H9 (cell line): ENCODE measurements around the gene GRID2. TPM values are rescaled to one million over a fixed set of nuclear protein-coding genes. Genes with fewer than 3 reads are reported as not detected.

Experiments used
- DNase-seq: peaks from one replicate; pipeline ENCODE4 v3.0.0-alpha.2; 2017
- H2AFZ ChIP-seq: one replicate; pipeline ENCODE4 v1.6.1; 2013; ENCODE audit warnings: mild to moderate bottlenecking, low read length, control low read depth, moderate library complexity
- H2AK5ac ChIP-seq: 2 replicates; pipeline ENCODE4 v1.6.1; 2013; ENCODE audit warnings: low read length, control low read depth, mixed read lengths; ENCODE audit not compliant: insufficient read length
- H2BK120ac ChIP-seq: one replicate; pipeline ENCODE4 v1.6.1; 2013; ENCODE audit warnings: low read depth, mild to moderate bottlenecking, low read length, control low read depth, inconsistent platforms; ENCODE audit not compliant: poor library complexity, severe bottlenecking
- H2BK12ac ChIP-seq: 2 replicates; pipeline ENCODE4 v1.6.1; 2013; ENCODE audit warnings: low read length, control low read depth, mixed read lengths, low read depth; ENCODE audit not compliant: insufficient read length
- H2BK15ac ChIP-seq: 2 replicates; pipeline ENCODE4 v1.6.1; 2013; ENCODE audit warnings: low read depth, low read length, control low read depth
- H2BK20ac ChIP-seq: one replicate; pipeline ENCODE4 v1.6.1; 2013; ENCODE audit warnings: low read depth, mild to moderate bottlenecking, low read length, control low read depth, inconsistent platforms; ENCODE audit not compliant: poor library complexity, severe bottlenecking
- H2BK5ac ChIP-seq: 2 replicates; pipeline ENCODE4 v1.6.1; 2013; ENCODE audit warnings: low read length, control low read depth, mixed read lengths; ENCODE audit not compliant: insufficient read length
- H3K14ac ChIP-seq: 2 replicates; pipeline ENCODE4 v1.6.1; 2013; ENCODE audit warnings: low read length, control low read depth; ENCODE audit not compliant: insufficient read depth
- H3K18ac ChIP-seq: 2 replicates; pipeline ENCODE4 v1.6.1; 2013; ENCODE audit warnings: low read depth, mild to moderate bottlenecking, mixed read lengths, low read length, control low read depth; ENCODE audit not compliant: insufficient read length
- H3K23ac ChIP-seq: 2 replicates; pipeline ENCODE4 v1.6.1; 2013; ENCODE audit warnings: low read length, control low read depth, mixed read lengths, low read depth; ENCODE audit not compliant: insufficient read length
- H3K23me2 ChIP-seq: 2 replicates; pipeline ENCODE4 v1.6.1; 2013; ENCODE audit warnings: low read depth, mild to moderate bottlenecking, mixed read lengths, low read length, control low read depth; ENCODE audit not compliant: insufficient read length, poor library complexity, severe bottlenecking
- H3K27ac ChIP-seq: 2 replicates; pipeline ENCODE4 v1.5.1; 2013; ENCODE audit warnings: low read length, control low read depth, mixed read lengths, low read depth; ENCODE audit not compliant: insufficient read length
- H3K27me3 ChIP-seq: 2 replicates; pipeline ENCODE4 v1.6.1; 2013; ENCODE audit warnings: low read length, control low read depth, inconsistent platforms; ENCODE audit not compliant: insufficient read depth
- H3K4ac ChIP-seq: 2 replicates; pipeline ENCODE4 v1.6.1; 2013; ENCODE audit warnings: low read depth, mild to moderate bottlenecking, control low read depth, inconsistent platforms, low read length, moderate library complexity
- H3K4me1 ChIP-seq: 2 replicates; pipeline ENCODE4 v1.6.1; 2013; ENCODE audit warnings: low read length, control low read depth, inconsistent platforms; ENCODE audit not compliant: insufficient read depth
- H3K4me2 ChIP-seq: 2 replicates; pipeline ENCODE4 v1.6.1; 2013; ENCODE audit warnings: low read length, control low read depth, mixed read lengths; ENCODE audit not compliant: insufficient read length, insufficient read depth
- H3K56ac ChIP-seq: 2 replicates; pipeline ENCODE4 v1.6.1; 2013; ENCODE audit warnings: low read depth, mild to moderate bottlenecking, mixed read lengths, low read length, control low read depth; ENCODE audit not compliant: insufficient read length
- H3K79me1 ChIP-seq: 2 replicates; pipeline ENCODE4 v1.6.1; 2013; ENCODE audit warnings: low read depth, mild to moderate bottlenecking, moderate library complexity, low read length, control low read depth, inconsistent platforms; ENCODE audit not compliant: insufficient read depth, poor library complexity, severe bottlenecking
- H3K79me2 ChIP-seq: 2 replicates; pipeline ENCODE4 v1.6.1; 2013; ENCODE audit warnings: low read length, control low read depth, inconsistent platforms; ENCODE audit not compliant: insufficient read depth
- H3K9ac ChIP-seq: 2 replicates; pipeline ENCODE4 v1.6.1; 2013; ENCODE audit warnings: low read length, control low read depth, mixed read lengths; ENCODE audit not compliant: insufficient read length; ENCODE audit errors: extremely low read depth
- H3K9me3 ChIP-seq: one replicate; pipeline ENCODE4 v1.6.1; 2013; ENCODE audit warnings: low read depth, low read length, inconsistent platforms; ENCODE audit not compliant: control insufficient read depth
- H3T11ph ChIP-seq: one replicate; pipeline ENCODE4 v1.6.1; 2013; ENCODE audit warnings: mild to moderate bottlenecking, low read length, control low read depth, inconsistent platforms
- H4K20me1 ChIP-seq: one replicate; pipeline ENCODE4 v1.6.1; 2013; ENCODE audit not compliant: control insufficient read depth, insufficient read length, insufficient read depth
- H4K5ac ChIP-seq: 2 replicates; pipeline ENCODE4 v1.6.1; 2013; ENCODE audit warnings: low read depth, mild to moderate bottlenecking, mixed read lengths, low read length, control low read depth; ENCODE audit not compliant: insufficient read length
- H4K8ac ChIP-seq: replicated peaks from 2 replicates; pipeline ENCODE4 v1.6.1; 2013; ENCODE audit warnings: low read length, control low read depth, mixed read lengths, low read depth; ENCODE audit not compliant: insufficient read length
- H4K91ac ChIP-seq: 2 replicates; pipeline ENCODE4 v1.6.1; 2013; ENCODE audit warnings: low read depth, mild to moderate bottlenecking, moderate library complexity, mixed read lengths, low read length, control low read depth; ENCODE audit not compliant: insufficient read length
- H3K27ac Mint-ChIP-seq, 3 experiments: 2 replicates in 2 of 3; 3 replicates in 1 of 3; pipeline ENCODE4 v1.8.0; 2020 to 2021; ENCODE audit warnings: mixed read lengths in 3 of 3, mild to moderate bottlenecking in 1 of 3, moderate library complexity in 1 of 3
- H3K27me3 Mint-ChIP-seq: 2 replicates; pipeline ENCODE4 v1.8.0; 2021; ENCODE audit warnings: low read depth, mild to moderate bottlenecking, moderate library complexity, mixed read lengths
- H3K36me3 Mint-ChIP-seq, 3 experiments: 2 replicates in 2 of 3; 3 replicates in 1 of 3; pipeline ENCODE4 v1.8.0; 2020 to 2021; ENCODE audit warnings: low read depth in 3 of 3, mixed read lengths in 3 of 3; ENCODE audit not compliant: insufficient read depth in 1 of 3
- H3K4me1 Mint-ChIP-seq, 2 experiments: 2 replicates each; pipeline ENCODE4 v1.8.0; 2020; ENCODE audit warnings: mixed read lengths in 2 of 2
- H3K4me3 Mint-ChIP-seq, 2 experiments: 2 replicates in 1 of 2; 3 replicates in 1 of 2; pipeline ENCODE4 v1.8.0; 2020 to 2021; ENCODE audit warnings: mild to moderate bottlenecking in 2 of 2, mixed read lengths in 2 of 2, moderate library complexity in 1 of 2
- H3K9me3 Mint-ChIP-seq, 2 experiments: 2 replicates in 1 of 2; 3 replicates in 1 of 2; pipeline ENCODE4 v1.8.0; 2020; ENCODE audit warnings: mild to moderate bottlenecking in 2 of 2, mixed read lengths in 2 of 2, moderate library complexity in 1 of 2
- WGBS: extraction: QIAGEN DNeasy Blood & Tissue Kit; methylation state at CpG from one replicate; pipeline ENCODE4 v1.1.7; 2013; ENCODE audit warnings: missing lambda C conversion rate, low lambda C conversion rate, mixed read lengths; ENCODE audit not compliant: insufficient read length; ENCODE audit errors: extremely low coverage; 5-methylcytosine and 5-hydroxymethylcytosine counted together
- total RNA-seq: library from RNA; stranded (reverse); gene quantifications from 2 replicates; pipeline ENCODE4 v1.2.1, GENCODE V29; 2021
- TF ChIP-seq, protein P1 (sequence below): fragments of 200-600 bp; sonication (generic); conservative IDR thresholded peaks from 3 replicates; pipeline ENCODE4 v1.8.0; 2021; ENCODE audit warnings: antibody characterized with exemption, mild to moderate bottlenecking

The GRID2 gene
- total RNA-seq, 1 experiment from 2014 or later, result 21.8 TPM

DNA sequence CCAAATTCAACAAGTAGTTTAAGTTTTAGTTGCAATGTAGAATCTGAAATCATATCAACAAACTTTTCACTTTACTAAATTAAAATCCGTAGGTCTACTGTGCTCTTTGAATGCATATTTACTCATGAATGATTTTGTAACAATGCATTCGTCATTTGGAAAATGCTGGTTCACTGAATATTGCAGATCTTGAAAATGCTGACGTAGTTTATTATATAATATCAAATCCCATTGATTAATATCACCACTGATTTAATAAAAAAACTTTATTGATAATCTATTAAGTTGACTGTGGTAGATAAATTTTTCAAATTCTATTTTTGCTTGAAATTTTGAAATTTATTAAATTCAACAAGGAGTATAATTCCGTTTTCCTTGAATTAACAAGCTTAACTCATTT, 540.0 kb downstream of the GRID2 start:
- Histone ChIP-seq H3K9ac (no peak overlapping the region), H3K27me3 (no peaks in the 10 kb centered on the region), H2BK12ac (no peak overlapping the region), H2AK5ac (no peak overlapping the region), H3K4ac (no peak overlapping the region), H3K79me2 (no peaks in the 10 kb centered on the region), H3K23ac (no peak overlapping the region), H2BK120ac (no peak overlapping the region), H2BK20ac (no peak overlapping the region), H3K56ac (no peak overlapping the region), H3T11ph (no peak overlapping the region), H4K20me1 (no peaks in the 10 kb centered on the region), H3K18ac (no peak overlapping the region), H3K4me2 (no peak overlapping the region), H3K27ac (no peak overlapping the region), H2AFZ (no peak overlapping the region), H3K4me1 (no peaks in the 10 kb centered on the region), H4K5ac (no peak overlapping the region), H2BK15ac (no peak overlapping the region), H4K91ac (no peak overlapping the region), H3K14ac (no peak overlapping the region), H3K79me1 (no peaks in the 10 kb centered on the region), H2BK5ac (no peak overlapping the region), H3K23me2 (no peaks in the 10 kb centered on the region), H3K9me3 (no peaks in the 10 kb centered on the region), H4K8ac (no peak overlapping the region)
- Mint-ChIP-seq H3K4me3 (no peak overlapping the region), H3K4me1 (peaks cover 20 to 25% of the 10 kb centered on the region in 2 experiments), H3K27ac (no peak overlapping the region), H3K36me3 (no peaks in the 10 kb centered on the region), H3K27me3 (no peaks in the 10 kb centered on the region), H3K9me3 (no peaks in the 10 kb centered on the region)
- TF ChIP-seq, protein P1, sequence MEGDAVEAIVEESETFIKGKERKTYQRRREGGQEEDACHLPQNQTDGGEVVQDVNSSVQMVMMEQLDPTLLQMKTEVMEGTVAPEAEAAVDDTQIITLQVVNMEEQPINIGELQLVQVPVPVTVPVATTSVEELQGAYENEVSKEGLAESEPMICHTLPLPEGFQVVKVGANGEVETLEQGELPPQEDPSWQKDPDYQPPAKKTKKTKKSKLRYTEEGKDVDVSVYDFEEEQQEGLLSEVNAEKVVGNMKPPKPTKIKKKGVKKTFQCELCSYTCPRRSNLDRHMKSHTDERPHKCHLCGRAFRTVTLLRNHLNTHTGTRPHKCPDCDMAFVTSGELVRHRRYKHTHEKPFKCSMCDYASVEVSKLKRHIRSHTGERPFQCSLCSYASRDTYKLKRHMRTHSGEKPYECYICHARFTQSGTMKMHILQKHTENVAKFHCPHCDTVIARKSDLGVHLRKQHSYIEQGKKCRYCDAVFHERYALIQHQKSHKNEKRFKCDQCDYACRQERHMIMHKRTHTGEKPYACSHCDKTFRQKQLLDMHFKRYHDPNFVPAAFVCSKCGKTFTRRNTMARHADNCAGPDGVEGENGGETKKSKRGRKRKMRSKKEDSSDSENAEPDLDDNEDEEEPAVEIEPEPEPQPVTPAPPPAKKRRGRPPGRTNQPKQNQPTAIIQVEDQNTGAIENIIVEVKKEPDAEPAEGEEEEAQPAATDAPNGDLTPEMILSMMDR, result no peak
- DNase-seq, result no peak
- no CpG with 5 or more reads among the region's 4 CpGs for WGBS
